MV-4-11 (cell line): ENCODE results near the gene WARS2.
"Not testable (repeated sequence)": the region's sequence is repeated elsewhere in the genome, so short reads cannot be mapped to it uniquely, and the experiment has no call there.

Experiments
- DNase-seq: peaks from one replicate; lab custom pipeline; 2025; lab: John Stamatoyannopoulos, UW

Gene WARS2

DNA sequence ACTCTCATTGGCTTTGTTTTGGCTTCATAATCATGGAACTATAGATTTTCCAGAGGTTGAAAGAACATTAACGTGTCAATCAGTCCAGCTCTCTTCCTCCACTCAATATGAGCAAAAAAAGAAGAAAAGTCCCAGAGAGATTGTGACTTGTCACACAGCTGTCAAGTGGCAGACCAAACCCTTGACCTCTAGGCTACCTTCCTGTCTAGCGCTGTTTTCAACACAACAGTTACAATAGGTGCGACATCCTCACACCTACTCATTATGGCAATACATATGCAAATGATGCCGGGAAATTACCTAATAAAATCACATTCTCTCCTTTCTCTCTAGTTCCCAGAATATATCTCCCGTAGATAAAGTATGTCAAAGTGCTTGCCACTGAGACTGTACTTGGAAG is 1.1 kb downstream of the WARS2 start:
- DNase-seq = no peak

DNA sequence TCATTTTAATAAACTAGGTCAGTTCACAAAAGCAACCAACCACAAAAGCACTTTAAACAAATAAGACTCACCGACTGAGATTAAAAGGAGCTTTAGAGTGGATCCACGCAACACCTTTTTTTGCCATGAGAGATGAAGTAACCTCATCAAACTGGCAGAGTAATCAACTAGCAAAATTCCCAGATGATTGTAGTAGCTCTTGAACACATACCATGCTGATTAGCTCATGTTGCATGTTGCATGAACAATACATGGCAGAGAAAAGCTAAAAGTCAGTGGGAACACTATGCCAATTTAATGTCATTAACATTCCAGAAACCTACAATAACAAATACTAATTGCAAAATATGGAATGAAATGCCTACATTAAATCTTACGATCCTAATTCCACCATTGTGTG is 4.1 kb downstream of the WARS2 start:
- no peak for DNase-seq

- DNase-seq = no peak
These were observed 6.5 kb downstream of the WARS2 start for GRCh38 chr1:119133987-119134386.

DNA sequence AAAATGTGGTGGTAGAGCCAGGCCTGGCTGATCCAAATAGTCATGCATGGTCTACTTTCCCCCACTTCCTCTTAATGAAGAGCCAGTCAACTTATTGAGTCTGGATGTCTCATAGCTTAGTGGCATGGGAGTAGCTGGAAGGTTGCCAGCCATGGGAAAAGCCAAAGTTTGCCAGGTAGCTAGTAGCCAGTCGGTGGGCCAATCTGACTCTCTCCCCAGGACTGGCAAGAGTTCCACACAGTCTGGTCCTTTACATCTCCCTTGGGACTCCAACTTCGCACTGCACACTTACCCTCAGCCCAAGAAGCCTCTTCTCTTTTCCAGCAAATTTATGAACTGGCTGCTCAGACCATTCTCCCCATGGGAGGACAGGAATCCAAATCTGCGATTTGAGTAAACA is 8.3 kb downstream of the WARS2 start:
- DNase-seq = no peak

- no peak for DNase-seq
These were observed 14.6 kb downstream of the WARS2 start for GRCh38 chr1:119125874-119126273.

DNA sequence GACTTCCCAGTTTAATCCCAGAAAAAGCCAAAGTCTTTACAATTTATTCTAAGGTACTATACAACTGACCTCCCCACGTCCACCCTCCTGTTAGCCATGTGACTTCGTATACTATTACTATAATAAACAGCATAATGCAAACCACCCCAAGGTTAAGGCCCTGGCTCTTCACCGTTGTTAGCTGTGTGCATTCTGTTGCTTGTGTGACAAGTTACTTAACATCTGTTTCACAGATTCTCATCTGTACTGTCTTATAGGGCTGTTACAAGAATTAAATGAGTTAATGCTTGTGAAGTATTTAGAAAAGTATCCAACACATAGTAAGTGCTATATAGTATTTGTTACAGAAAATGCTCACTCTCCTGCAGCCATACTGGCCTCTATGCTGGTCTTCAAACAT is 15.7 kb downstream of the WARS2 start:
- no peak for DNase-seq

GRCh38 chr1:119121872-119122271 is 18.6 kb downstream of the WARS2 start:
- not testable (repeated sequence) for DNase-seq

GRCh38 chr1:119116725-119117124 is 23.7 kb downstream of the WARS2 start:
- no peak for DNase-seq

DNA sequence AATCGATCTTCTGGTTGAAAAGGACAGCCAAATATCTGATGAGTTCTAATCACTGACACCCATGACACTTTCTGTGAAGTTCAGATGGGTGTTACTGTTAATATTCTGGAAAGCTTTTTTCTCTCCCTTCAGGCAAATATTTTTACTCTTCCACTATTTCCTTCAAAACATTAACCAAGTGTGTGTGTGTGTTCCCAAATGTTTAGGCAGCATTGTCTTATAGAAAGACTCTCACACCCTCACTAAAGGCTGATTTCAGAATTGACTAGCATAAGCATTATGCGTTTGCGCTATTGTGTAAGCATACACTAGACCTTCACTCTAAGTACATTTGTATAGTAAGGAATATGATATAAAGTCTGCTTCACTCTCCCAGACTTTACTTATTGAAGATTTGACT is 24.7 kb downstream of the WARS2 start:
- no peak for DNase-seq

DNA sequence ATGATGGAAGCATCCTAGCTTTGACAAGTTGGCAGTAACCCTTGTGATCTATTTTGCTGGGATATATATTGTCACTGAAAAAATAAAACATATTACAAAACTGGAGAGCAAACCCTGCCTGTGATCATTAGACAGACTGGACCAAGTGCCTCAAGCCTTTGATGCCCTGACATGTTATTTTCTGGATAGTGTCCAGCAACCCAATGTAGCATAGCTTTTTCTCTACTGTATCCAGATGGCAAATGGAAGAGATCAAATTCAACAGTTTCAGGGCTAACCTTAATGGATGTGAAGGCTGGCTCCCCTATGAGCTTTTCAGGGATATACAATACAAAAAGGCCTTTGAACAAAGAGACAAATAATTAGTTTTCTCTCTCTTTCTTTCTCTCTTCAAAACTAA is 25.1 kb downstream of the WARS2 start:
- no peak for DNase-seq

GRCh38 chr1:119114786-119115185 is 25.7 kb downstream of the WARS2 start:
- DNase-seq = no peak

DNA sequence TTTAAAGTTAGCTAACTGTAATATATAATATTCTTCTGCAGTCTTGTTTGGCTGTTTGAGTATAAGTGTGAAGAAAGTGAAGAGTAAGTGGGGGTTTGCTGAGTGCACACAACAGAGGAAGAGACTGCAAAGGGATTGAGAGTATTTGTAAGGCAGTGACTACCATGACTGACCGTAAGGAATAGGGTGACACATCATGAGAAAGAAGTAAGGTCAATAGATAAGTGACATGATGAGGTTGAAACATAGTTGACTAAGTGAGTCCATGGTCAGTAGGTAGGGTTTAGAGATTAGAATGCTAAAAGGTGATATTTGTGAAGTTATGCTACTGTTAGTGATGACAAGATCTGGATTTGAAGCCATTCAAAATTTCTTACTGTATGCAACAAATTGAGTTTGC is 27.7 kb downstream of the WARS2 start:
- DNase-seq = no peak

GRCh38 chr1:119112244-119112643 is 28.2 kb downstream of the WARS2 start:
- no peak for DNase-seq

DNA sequence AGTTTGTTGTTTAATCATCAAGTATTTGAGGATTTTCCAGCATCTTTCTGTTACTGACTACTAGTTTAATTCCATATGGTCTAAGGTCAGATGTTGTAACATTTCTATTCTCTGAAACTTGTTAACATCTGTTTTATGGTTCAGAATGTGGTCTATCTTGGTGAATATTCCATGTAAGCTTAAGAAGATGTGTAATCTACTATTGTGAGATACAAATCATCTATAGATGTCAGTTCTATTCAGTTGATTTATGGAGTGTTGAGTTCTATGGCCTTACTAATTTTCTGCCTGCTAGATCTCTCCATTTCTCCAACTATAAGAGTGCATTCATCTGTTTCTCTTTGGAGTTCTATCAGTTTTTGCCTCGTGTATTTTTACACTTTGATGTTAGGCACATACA is 31.5 kb downstream of the WARS2 start:
- peak; percentile 45 for DNase-seq

DNA sequence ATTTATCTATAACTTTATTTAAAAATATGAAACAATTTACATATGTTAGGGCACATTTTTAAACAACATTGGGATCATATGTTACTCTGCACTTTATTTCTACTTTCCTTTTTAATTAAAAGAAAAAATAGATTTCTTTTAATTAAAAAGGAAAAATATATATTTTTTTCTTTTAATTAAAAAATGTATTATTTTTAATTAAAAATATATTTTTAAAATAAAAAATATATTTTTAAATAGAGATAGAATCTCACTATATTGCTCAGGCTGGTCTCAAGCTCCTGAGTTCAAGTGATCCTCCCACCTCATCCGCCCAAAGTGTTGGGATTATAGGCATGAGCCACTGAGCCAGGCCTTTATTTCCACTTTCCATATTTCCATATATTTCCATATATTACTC is 36.7 kb downstream of the WARS2 start:
- DNase-seq = no peak

GRCh38 chr1:119102051-119102450 is 38.4 kb downstream of the WARS2 start:
- no peak for DNase-seq

DNA sequence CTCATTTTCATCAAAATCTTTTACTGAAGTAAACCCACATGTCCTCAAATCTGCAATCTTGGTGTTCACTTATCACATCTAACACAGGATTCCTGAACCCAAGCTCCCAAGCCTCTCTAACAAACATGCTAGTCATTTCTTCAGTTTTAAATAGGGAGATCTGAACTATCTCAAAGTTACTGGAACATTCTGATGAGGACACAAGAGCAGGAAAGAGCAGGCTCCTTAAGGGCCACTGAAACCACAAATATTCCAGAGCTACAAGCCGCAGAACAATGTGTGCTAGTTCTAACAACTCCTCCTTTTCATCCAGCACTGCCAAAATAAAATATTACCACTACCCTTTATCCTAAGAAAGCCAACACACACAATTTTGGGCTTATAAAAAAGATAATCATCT is 38.9 kb downstream of the WARS2 start:
- no peak for DNase-seq

- DNase-seq = no peak
These were observed 40.7 kb downstream of the WARS2 start for GRCh38 chr1:119099775-119100174.

- peak; percentile 11 for DNase-seq
These were observed 43.1 kb downstream of the WARS2 start for GRCh38 chr1:119097380-119097779.

- DNase-seq = no peak
These were observed 46.7 kb downstream of the WARS2 start for GRCh38 chr1:119093721-119094120.

DNA sequence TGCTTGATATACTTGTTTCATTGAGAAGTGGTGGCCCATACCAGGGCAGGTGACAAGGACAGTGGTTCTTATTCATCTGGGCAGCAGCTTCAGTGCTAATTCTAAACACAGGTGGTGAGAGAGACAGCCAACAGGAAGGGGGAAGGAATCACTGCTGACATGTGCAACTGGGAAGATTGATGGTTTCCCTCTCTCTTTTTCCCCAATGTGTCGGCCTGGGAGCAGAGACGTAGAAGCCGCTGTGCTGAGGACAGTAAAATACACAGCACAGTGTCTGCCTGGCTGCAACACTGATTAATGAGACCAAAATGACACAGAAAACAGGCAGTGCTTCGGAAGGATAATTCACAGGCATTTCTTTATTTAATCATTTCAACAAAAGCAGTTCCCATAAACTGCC is 48.8 kb downstream of the WARS2 start:
- no peak for DNase-seq

DNA sequence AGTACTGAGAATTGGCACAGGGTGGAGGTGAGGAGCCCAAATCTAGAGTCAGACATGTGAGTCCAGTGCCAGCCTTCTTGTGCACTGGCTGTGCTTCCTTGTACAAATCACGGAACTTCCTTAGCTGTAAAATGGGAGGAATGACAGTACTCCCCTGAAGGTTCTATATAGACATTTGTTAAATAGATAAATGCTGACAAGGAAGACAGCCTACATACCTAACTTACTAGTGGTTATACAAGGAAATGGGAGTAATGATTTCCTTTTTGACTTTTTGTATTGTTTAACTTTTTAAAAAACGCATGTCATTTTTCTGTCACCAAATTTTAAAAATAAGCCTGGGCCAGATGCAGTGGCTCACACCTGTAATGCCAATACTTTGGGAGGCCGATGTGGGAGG is 50.2 kb downstream of the WARS2 start:
- no peak for DNase-seq

DNA sequence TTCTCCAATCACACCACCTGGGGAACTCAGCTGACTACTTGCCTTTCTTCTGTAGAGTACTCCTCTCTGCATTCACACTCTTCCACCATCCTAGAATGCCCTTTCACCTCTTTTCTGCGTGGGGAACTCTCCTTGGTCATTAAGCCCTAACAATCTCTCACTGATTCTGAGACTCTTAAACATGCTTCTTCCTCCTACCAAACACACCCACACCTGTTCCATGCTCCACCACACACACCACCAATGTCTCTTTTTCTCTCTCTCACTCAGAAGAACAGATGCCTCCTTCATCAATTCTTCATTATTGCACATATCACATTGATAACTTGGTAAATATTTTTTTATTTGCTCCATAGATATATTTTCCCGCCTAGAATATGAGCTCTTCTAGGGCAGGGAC is 53.6 kb downstream of the WARS2 start:
- no peak for DNase-seq

DNA sequence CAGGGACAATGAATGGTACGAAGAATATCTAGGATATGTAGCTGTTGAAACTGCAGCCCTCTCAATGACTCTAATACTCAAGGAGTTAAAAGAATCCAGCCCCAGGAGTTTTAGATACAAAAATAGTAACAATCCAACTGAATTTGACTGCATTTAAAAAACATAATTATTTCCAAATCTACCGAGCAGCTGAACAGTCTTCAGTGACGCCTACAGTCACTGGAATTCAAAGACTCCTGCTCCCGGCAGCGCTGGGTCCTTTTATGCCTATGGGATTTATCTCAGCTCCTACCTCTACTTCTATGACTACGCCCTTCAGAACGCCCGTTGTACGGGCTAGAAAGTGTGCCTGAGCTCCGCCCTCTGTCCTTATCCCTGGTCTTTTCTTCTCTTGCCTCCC is 55.7 kb downstream of the WARS2 start:
- no peak for DNase-seq

DNA sequence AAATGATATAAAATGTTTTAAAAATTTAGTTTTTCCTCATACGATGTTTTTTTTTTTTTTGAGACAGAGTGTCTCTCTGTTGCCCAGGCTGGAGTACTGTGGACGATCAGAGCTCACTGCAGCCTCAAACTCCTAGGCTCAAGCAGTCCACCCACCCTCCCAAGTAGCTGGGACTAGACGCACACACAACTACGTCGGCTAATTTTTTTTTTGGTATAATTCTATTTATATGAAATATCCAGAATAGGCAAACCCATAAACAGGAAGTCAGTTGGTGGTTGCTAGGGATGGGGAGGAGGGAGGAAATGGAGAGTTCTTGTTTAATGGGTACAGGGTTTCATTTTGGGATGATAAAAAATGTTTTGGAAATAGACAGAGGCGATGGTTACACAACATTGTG is 56.5 kb downstream of the WARS2 start:
- peak; percentile 56 for DNase-seq
